GM12878 (cell line): Measurements from ENCODE around the gene GSG1. TPM values are rescaled to one million over a fixed set of nuclear protein-coding genes. Genes with fewer than 3 reads are reported as not detected.

Experiments
- ATAC-seq: fragments of 200-7000 bp; cut with Tn5 transposase; 3 replicates; pipeline ENCODE4 v1.9.1; 2020; ENCODE audit warnings: mild to moderate bottlenecking, moderate library complexity
- BruUV-seq: library from RNA; stranded (reverse); fragments of 400-500 nt; replicated peaks from 2 replicates; lab custom pipeline; 2021; lab: Mats Ljungman, UMichigan
- CTCF ChIA-PET: fragments of 300-600 bp; sonication (Branson Sonifier 250); formaldehyde crosslinking; extraction: SDS; loops from one replicate; lab custom pipeline; 2021; ENCODE audit warnings: inconsistent platforms; lab: Yijun Ruan, JAX
- POLR2A ChIA-PET: fragments of 350-600 bp; formaldehyde crosslinking; extraction: SDS; loops from one replicate; lab custom pipeline; 2021; ENCODE audit warnings: inconsistent platforms; lab: Charles Lee
- RAD21 ChIA-PET: fragments of 300-600 bp; sonication (Branson Sonifier 250); formaldehyde crosslinking; loops from one replicate; lab custom pipeline; 2023; ENCODE audit warnings: antibody characterized with exemption; ENCODE audit not compliant: unreplicated experiment; lab: Charles Lee
- SMC1A ChIA-PET: fragments of 300-600 bp; sonication (Branson Sonifier 250); formaldehyde crosslinking; loops from one replicate; lab custom pipeline; 2023; ENCODE audit not compliant: unreplicated experiment, uncharacterized antibody; lab: Charles Lee
- DNase-seq: peaks from one replicate; pipeline ENCODE4 v3.0.0-alpha.2; 2011; ENCODE audit warnings: low read depth, low spot score
- FAIRE-seq: peaks from 3 replicates; lab custom pipeline; 2011; peaks lifted over from hg19 to GRCh38; lab: Jason Lieb, UNC
- H2AFZ ChIP-seq: 2 replicates; pipeline ENCODE4 v1.6.0; 2011; ENCODE audit warnings: low read depth, low read length, control low read depth; ENCODE audit not compliant: control insufficient read depth
- H3K27ac ChIP-seq: 2 replicates; pipeline ENCODE4 v1.5.1; 2011; ENCODE audit warnings: control low read depth; ENCODE audit not compliant: control insufficient read depth, insufficient read depth
- H3K27me3 ChIP-seq, 2 experiments: replicated peaks in 1 of 2; 2 replicates each; pipeline versions ENCODE4 v1.6.0 to v1.6.1; 2011; ENCODE audit warnings: low read length in 1 of 2; ENCODE audit not compliant: control insufficient read depth in 2 of 2, insufficient read depth in 2 of 2
- H3K36me3 ChIP-seq, 2 experiments: 2 replicates each; pipeline ENCODE4 v1.5.1; 2011; ENCODE audit warnings: low read length in 1 of 2; ENCODE audit not compliant: control insufficient read depth in 2 of 2, insufficient read depth in 2 of 2
- H3K4me1 ChIP-seq: 2 replicates; pipeline ENCODE4 v1.6.1; 2011; ENCODE audit warnings: mild to moderate bottlenecking, low read length, moderate library complexity, mixed read lengths; ENCODE audit not compliant: control insufficient read depth, insufficient read depth
- H3K4me2 ChIP-seq: 2 replicates; pipeline ENCODE4 v1.6.0; 2011; ENCODE audit warnings: control low read depth; ENCODE audit not compliant: control insufficient read depth, insufficient read depth
- H3K4me3 ChIP-seq: fragments of 200-600 bp; sonication (generic); 2 replicates; pipeline ENCODE4 v1.5.1; 2016
- H3K79me2 ChIP-seq: 2 replicates; pipeline ENCODE4 v1.6.0; 2011; ENCODE audit warnings: low read length; ENCODE audit not compliant: control insufficient read depth, insufficient read depth
- H3K9ac ChIP-seq: 2 replicates; pipeline ENCODE4 v1.8.0; 2011; ENCODE audit warnings: low read length, control low read depth, mixed read lengths; ENCODE audit not compliant: control insufficient read depth, insufficient read depth
- H3K9me3 ChIP-seq: replicated peaks from 3 replicates; pipeline ENCODE4 v1.5.1; 2011; ENCODE audit warnings: mild to moderate bottlenecking, low read length; ENCODE audit not compliant: control insufficient read depth, insufficient read depth
- H4K20me1 ChIP-seq: 2 replicates; pipeline ENCODE4 v1.6.0; 2011; ENCODE audit not compliant: control insufficient read depth, insufficient read depth
- BACH1 ChIP-seq: fragments of 450-650 bp; IDR thresholded peaks from 2 replicates; pipeline ENCODE4 v1.6.1; 2017; ENCODE audit warnings: mild to moderate bottlenecking, borderline replicate concordance
- CBFB ChIP-seq: IDR thresholded peaks from 2 replicates; pipeline ENCODE4 v1.6.1; 2016; ENCODE audit warnings: antibody characterized with exemption, low read depth
- ETV6 ChIP-seq, 2 experiments: fragments of 450-650 bp in 1 of 2; IDR thresholded peaks in 1 of 2; conservative IDR thresholded peaks in 1 of 2; 2 replicates each; pipeline ENCODE4 v1.6.1; 2014; ENCODE audit warnings: antibody characterized with exemption in 1 of 2, borderline replicate concordance in 1 of 2, low read depth in 1 of 2, mild to moderate bottlenecking in 1 of 2, moderate library complexity in 1 of 2
- LARP7 ChIP-seq: fragments of 450-650 bp; IDR thresholded peaks from 2 replicates; pipeline ENCODE4 v1.6.1; 2017; ENCODE audit warnings: mild to moderate bottlenecking
- NFYA ChIP-seq: IDR thresholded peaks from 2 replicates; pipeline ENCODE4 v1.6.1; 2011; ENCODE audit warnings: low read depth, mild to moderate bottlenecking, low read length, improper control_type of control experiment, borderline replicate concordance
- SP1 ChIP-seq: IDR thresholded peaks from one replicate; pipeline ENCODE4 v1.6.1; 2011; ENCODE audit warnings: low read depth, low read length
- WGBS: methylation state at CpG from one replicate; pipeline ENCODE4 v1.1.6; 2016; ENCODE audit warnings: low lambda C conversion rate; ENCODE audit not compliant: insufficient replicate concordance, insufficient coverage; ENCODE audit errors: missing lambda C conversion rate; 5-methylcytosine and 5-hydroxymethylcytosine counted together
- in situ Hi-C: fragments of 300-500 bp; cut with MboI; formaldehyde crosslinking; loops from 9 replicates; pipeline ENCODE4 v1.14.3; 2018; ENCODE audit warnings: mixed read lengths
- intact Hi-C: fragments of 100-400 bp; cut with micrococcal nuclease; formaldehyde crosslinking; loops from one replicate; pipeline ENCODE4 v1.14.2; 2022; ENCODE audit not compliant: unreplicated experiment
- polyA plus RNA-seq, 11 experiments: library from polyadenylated mRNA; depleted of rRNA in 4 of 11; unstranded in 6 of 11; stranded (reverse) in 5 of 11; fragments of >200 nt; fragmentation: Nextera tagmentation in 4 of 11; fragmentation: Illumina TruSeq in 1 of 11; extraction: Ambion mirVana in 4 of 11; extraction: Trizol in 1 of 11; gene quantifications; 1 replicate in 1 of 11; 2 replicates in 10 of 11; pipeline versions ENCODE4 v1.2.1 to v1.2.3, GENCODE V29; 2011 to 2016; ENCODE audit warnings: inconsistent platforms in 2 of 11, missing spikeins in 2 of 11, low read depth in 1 of 11
- total RNA-seq, 4 experiments: library from RNA; depleted of rRNA in 3 of 4; stranded (reverse); fragments of >200 nt in 3 of 4; fragmentation: Illumina TruSeq in 1 of 4; extraction: Trizol in 1 of 4; gene quantifications; 2 replicates each; pipeline versions ENCODE4 v1.2.1 to v1.2.3, GENCODE V29; 2013 to 2021
- TF ChIP-seq, protein P1 (sequence below): fragments of 450-650 bp; IDR thresholded peaks from 2 replicates; pipeline ENCODE4 v1.6.1; 2016; ENCODE audit warnings: mild to moderate bottlenecking
- TF ChIP-seq, protein P2 (sequence below): fragments of 450-650 bp; conservative IDR thresholded peaks from 2 replicates; pipeline ENCODE4 v1.6.1; 2017; ENCODE audit warnings: mild to moderate bottlenecking, moderate library complexity

Gene GSG1
- total and polyA plus RNA-seq, 10 of the 15 experiments (the other 5 are each of a cell fraction or from before 2014, with no cell fraction given): not detected

DNA sequence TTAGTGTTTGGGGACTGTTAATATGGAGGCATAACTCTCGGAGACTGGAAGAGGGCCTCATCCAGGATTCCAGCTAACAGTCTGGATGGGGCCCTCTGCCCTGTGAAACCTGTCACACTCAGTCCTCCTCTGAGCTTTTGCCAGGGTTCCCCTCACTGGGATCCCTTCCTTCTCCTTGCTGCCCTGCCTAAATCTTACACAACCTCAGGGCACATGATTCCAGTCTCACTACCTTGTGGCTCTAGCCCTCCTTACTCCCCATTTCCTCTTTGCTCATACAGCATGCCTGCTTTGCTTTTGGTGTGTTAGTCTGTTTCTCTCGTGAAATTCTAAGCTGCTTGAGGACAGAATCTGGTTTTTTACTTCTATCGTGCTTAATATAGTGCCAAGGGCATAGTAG, 942 bp upstream of the GSG1 start (continued):
- TF ChIP-seq ETV6 (conservative IDR thresholded peaks at IDR 0.05 in 1 of 2, IDR thresholded peaks at IDR 0.05 in 1 of 2; ENCODE audit: borderline replicate concordance in 1 of 2, low read depth in 1 of 2) (no peak), SP1 (no peak), CBFB (no peak), LARP7 (no peak), BACH1 (no peak)
- TF ChIP-seq, protein P1, sequence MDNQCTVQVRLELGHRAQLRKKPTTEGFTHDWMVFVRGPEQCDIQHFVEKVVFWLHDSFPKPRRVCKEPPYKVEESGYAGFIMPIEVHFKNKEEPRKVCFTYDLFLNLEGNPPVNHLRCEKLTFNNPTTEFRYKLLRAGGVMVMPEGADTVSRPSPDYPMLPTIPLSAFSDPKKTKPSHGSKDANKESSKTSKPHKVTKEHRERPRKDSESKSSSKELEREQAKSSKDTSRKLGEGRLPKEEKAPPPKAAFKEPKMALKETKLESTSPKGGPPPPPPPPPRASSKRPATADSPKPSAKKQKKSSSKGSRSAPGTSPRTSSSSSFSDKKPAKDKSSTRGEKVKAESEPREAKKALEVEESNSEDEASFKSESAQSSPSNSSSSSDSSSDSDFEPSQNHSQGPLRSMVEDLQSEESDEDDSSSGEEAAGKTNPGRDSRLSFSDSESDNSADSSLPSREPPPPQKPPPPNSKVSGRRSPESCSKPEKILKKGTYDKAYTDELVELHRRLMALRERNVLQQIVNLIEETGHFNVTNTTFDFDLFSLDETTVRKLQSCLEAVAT: no peak

DNA sequence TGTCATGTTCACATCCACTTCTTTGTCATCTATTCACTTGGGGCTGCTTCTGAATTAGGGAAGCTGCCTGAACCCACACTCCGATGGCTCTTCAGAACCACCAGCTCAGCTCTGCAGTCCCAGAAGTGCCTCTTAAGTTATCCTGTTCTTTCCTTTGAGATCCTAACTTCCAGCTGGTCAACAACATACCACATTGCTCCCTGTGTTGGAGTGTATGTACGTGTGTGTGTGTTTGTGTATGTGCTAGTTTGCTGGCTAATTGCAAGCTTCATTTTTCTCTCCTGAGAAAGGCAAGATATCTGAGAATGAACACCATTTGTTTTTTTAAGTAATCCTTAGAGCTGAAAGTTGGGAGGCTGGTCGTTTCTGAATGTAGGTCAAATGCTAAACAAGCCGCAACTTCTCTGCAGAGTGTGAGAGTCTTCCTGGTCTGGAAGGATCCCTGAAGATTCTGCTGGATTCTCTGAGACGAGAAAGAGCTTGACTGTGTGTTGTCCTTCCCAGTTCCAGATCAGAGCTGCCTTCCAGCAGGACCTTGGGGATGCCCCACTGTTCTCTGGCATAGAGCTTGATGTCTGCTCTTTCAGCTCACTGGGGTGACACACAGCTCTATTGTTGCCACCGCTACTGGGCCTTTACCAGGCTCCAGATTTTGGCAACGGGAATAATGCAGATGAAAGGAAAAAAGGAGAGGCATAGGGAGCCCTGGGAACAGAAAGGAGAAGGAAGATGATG, 839 bp downstream of the GSG1 start:
- intact Hi-C loops: no loop called here
- Histone ChIP-seq H3K79me2 (no peaks in the 10 kb centered on the region), H3K4me2 (no peak overlapping the region), H3K4me1 (peaks cover 12% of the 10 kb centered on the region; the same call in 1 of the 2 replicates), H4K20me1 (no peaks in the 10 kb centered on the region), H3K9me3 (no peaks in the 10 kb centered on the region), H3K27ac (no peak overlapping the region), H3K36me3 (no peaks in the 10 kb centered on the region), H2AFZ (no peak overlapping the region), H3K4me3 (no peak overlapping the region), H3K9ac (no peak overlapping the region), H3K27me3 (peaks cover 2 to 12% of the 10 kb centered on the region in 2 experiments; a peak in 3 of 4 replicates)
- CTCF ChIA-PET: interaction anchor here (0.7 to 1.3 kb wide), 4 partner anchors 110 to 895 kb away, joined by 3 to 6 read pairs (median 3); no protein-coding TSS in a partner anchor
- DNase-seq: no peak
- RAD21 ChIA-PET: no interaction called here
- SMC1A ChIA-PET: no interaction called here
- in situ Hi-C loops: no loop called here
- 50% methylated on average over 7 of the region's 7 CpGs for WGBS
- POLR2A ChIA-PET: no interaction called here
- FAIRE-seq: no peak
- ATAC-seq: no peak
- no TSS peak for BruUV-seq
- TF ChIP-seq, protein P2, sequence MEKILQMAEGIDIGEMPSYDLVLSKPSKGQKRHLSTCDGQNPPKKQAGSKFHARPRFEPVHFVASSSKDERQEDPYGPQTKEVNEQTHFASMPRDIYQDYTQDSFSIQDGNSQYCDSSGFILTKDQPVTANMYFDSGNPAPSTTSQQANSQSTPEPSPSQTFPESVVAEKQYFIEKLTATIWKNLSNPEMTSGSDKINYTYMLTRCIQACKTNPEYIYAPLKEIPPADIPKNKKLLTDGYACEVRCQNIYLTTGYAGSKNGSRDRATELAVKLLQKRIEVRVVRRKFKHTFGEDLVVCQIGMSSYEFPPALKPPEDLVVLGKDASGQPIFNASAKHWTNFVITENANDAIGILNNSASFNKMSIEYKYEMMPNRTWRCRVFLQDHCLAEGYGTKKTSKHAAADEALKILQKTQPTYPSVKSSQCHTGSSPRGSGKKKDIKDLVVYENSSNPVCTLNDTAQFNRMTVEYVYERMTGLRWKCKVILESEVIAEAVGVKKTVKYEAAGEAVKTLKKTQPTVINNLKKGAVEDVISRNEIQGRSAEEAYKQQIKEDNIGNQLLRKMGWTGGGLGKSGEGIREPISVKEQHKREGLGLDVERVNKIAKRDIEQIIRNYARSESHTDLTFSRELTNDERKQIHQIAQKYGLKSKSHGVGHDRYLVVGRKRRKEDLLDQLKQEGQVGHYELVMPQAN: no peak
- TF ChIP-seq NFYA: no peak
